GM19099 (cell line): ENCODE measurements around the gene TMBIM6.

Experiments
- POLR2A ChIP-seq: IDR thresholded peaks from 3 replicates; pipeline ENCODE4 v1.6.1; 2011; ENCODE audit warnings: low read depth; ENCODE audit not compliant: insufficient read length; ENCODE audit errors: extremely low read depth

TMBIM6 gene

DNA sequence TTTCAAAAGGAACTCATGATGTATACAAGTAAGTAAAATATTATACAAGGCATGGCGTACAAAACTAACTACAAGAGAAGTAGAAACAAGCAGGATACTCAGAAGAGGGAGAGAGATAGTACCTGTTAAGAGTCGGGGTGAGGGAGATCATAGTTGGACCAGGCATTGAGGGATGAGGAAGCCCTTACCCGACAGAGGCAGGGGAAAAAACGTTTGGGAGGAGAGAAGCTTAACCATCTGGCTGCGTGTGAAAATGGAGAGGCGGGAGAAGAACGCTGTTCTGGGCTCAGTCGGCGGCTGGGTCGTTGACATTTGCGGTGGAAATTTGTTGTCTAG is 33.6 kb upstream of the TMBIM6 start:
- no peak for TF ChIP-seq POLR2A

DNA sequence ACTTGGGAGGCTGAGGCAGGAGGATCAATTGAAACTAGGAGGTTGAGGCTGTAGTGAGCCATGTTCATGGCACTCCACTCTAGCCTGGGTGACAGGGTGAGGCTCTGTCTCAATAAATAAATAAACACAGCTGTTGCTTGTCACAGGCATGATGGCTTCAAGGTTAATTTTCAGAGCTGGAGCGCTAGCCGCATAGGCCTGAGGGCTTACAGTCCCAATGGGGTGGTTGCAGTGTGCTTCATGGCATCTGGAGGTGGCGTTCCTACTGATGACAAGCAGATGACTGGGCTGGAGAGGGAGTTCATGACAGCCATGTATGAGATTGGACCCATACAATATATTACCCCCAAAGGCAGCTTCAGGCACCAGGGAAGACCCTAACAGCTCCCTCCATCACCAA is 32.5 kb upstream of the TMBIM6 start:
- no peak for TF ChIP-seq POLR2A

DNA sequence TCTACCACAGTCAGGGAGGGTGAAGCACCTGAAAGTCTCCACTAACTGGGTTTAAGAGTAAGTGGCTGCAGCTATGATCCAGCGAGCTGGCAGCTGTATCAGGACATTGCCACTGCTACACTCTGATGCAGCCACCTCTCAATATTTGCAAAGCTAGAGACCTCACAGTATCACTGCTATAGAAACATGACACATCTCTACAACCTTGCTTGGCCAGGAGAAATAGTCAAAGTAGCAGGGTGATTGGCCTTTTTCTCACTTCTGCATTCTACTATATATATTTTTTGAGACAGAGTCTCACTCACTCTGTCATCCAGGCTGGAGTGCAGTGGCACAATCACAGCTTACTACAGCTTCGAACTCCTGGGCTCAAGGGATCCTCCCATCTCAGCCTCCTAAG is 24.8 kb upstream of the TMBIM6 start:
- no peak for TF ChIP-seq POLR2A

DNA sequence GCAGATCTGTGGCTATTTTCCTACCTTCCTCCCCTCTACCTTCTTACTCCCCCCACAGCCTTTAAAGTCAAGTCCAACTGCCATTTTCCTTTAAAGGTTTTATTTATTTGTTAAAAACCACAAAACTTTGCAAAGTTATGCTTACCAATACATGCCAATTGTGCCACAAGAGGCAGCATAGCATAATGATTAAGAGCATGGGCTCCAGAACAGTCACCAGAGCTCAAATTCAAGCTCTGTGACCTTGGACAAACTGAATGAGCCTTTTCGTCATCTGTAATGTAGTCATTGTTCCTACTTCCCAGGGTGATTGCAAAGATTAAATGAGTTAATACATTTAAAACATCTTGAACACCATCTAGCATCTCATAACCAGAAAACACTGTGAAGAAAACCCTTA is 21.1 kb upstream of the TMBIM6 start:
- no peak for TF ChIP-seq POLR2A

DNA sequence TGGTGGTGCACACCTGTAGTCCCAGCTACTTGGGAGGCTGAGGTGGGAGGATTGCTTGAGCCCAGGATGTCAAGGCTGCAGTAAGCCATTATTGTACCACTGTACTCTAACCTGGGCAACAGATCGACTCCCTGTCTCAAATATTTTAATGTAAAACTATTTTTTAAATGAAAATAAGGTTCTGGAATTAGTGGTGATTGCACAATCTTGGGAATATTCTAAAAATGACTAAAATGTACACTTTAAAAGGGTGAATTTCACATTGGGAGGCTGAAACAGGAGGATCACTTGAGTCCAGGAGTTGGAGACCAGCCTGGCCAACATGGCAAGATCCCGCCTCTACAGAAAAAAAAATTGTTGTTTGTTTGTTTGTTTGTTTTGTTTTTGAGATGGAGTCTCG is 12.9 kb upstream of the TMBIM6 start:
- no peak for TF ChIP-seq POLR2A

DNA sequence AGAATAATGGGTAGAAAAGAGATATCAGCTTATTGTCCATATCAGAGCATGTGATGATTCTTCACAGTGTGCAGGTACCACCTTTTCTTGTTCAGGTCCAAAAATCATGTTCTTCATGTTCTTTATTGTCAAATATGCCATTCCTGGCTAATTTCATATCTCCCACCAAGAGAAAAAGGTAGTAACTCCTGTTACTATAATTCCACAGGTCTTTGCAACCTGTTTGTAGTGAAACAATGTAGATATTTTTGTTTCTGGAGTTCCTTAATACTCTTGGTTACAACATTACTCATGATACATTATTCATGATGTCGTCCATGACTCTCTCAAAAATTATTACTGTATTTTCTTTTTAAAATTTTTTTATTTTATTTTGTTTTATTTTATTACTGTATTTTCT is 11.3 kb upstream of the TMBIM6 start:
- no peak for TF ChIP-seq POLR2A

DNA sequence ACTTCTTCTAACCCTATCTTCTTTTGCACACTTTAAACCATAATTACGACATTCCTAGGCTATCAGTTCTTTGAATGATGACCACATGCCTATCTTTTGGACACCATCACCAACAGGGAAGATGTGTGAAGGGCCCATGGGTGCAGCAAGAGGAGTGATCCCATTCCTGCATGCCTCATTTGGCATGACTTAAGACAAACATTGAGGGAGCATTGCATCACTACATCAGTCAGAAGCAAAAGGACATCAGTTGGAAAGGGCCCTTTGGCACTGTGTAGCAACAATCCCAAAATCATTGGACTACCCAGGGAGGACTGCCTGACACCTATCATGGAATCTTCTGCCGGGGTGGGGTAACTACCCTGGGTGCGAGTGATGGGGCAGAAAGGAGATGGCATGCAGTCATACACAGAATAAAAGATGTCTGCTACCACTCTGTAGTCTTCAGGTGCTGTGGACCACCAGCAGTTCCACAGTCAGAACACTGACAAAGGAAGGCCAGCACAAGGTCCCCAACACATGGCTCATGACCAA is 10.7 kb upstream of the TMBIM6 start:
- no peak for TF ChIP-seq POLR2A

DNA sequence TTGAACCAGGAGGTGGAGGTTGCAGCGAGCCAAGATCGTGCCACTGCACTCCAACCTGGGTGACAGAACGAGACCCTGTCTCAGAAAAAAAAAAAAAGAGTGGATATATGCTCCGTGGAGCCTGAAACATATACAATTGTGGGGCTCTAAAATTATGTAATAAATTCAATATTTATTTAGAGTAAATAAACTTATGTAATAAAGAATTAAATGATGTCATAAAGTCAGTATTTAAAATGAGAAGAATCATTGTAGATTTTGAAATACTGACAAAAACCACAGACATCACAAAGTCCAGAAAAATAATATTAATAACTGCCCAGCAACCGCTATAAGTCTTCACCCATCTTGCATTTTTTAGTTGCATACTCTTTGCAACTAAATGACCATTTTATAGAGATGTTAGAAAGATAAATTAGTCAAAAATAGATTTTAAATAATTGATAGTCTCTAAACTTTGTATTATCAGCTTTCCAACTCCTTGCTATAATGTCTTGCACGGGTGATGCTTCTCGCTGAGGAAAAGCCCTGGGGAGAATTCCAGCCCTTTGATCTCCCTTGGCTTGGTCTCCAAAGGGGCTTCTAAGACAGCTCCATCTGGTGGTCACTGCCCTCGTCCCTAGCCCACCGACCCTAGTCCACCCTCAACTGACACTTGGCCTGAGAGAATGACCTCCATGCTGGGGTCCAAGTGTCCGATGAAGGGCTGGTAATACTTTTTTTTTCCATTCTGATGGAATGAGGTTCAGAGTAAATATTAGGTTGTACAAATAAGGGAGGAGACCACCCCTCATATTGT is 7.9 kb upstream of the TMBIM6 start:
- no peak for TF ChIP-seq POLR2A

DNA sequence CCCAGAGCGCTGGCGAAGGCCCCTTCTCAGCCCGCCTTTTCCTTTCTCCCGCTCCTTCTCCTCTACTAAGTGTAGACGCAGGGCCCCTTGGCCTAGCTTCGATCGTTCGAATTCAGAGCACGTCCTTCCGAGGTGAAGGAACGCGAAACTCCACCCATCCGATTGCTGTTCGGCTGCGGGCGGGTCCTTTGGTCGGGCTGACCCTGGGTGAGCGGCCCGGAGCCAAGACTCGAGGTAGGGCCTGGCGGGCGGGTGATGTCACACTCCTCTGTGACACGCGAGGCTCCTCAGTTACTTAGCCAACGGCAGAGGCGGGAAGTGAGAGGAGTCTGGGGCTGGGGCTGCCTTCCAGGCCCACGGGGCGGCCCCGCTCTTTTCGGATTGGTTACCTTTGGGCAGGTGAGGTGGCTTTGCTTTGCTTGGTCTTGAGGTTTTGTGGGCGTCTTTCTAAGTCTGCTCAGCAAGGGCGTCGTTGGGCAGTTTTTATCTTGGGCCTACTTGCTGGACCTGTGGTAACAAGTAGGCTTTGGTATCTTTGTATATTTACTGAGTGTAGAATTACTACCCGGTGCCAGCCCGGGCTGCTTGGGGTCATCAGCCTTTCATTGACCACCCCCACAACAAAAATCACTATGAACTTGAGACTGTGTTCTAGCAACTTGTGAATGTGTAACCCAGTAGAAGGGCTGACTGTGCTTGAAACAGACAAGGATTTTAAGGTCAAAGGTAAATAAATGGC is 694 bp downstream of the TMBIM6 start:
- peak; percentile 2 for TF ChIP-seq POLR2A

DNA sequence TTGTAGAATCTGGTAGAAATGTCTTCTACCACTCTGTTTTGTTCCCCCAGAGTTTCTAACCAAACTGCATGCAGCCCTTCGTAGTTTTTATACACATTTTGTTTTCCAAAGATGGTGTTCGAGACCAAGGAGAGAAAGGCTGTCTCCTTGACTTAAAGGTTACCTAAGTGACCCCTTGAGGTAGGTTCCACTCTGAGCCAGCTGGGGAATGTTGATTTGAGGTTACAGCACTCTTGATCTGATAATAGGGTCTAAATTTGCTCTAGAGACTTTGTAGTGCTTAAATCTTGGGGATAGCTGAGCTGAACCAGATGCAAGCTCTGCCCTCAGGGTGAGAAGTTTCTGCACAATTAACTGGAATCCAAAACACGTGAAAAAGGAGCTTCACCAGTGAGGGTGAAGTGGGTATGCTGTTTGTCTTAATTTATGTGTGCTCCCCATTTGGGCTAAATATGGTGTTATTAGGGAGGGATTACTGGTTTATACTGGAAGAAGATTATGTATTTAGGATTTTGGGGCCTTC is 3.1 kb downstream of the TMBIM6 start:
- no peak for TF ChIP-seq POLR2A

DNA sequence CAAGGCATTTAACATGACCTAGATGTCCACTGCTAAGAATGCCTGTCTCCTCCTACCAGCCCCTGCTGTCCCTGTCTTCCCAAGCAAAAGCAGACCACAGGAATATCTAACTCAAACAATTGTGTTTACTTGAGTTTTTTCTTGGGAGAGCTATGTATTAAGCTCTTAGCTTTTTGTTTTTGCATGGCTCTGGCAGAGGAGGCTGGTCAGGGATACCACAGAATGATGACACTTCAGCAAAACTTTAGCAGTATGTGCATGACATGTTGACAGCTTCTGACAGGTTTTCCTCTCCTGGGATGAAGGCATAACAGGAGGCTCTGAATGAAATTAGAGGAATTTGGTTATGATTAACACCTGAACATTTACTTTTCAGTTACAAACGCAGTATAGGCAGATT is 6.9 kb downstream of the TMBIM6 start:
- no peak for TF ChIP-seq POLR2A

DNA sequence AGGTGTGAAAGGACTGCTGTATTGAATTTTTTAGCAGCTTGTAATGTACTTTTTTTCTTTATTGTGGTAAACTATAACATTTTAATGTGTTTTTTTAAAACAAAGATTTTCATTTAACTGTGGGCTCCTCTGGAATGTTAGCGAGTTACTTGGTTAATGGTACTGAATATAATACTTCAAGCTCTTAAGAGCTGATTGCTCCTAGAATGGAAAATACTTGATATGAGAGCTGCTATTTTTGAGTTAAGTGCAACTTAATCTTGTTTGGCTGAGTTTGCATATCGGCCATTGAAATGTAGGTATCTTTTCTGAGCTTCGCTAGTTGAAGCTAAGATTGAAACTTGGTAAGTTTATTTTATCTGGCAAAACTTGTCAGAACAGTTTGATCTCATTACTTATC is 7.4 kb downstream of the TMBIM6 start:
- no peak for TF ChIP-seq POLR2A

DNA sequence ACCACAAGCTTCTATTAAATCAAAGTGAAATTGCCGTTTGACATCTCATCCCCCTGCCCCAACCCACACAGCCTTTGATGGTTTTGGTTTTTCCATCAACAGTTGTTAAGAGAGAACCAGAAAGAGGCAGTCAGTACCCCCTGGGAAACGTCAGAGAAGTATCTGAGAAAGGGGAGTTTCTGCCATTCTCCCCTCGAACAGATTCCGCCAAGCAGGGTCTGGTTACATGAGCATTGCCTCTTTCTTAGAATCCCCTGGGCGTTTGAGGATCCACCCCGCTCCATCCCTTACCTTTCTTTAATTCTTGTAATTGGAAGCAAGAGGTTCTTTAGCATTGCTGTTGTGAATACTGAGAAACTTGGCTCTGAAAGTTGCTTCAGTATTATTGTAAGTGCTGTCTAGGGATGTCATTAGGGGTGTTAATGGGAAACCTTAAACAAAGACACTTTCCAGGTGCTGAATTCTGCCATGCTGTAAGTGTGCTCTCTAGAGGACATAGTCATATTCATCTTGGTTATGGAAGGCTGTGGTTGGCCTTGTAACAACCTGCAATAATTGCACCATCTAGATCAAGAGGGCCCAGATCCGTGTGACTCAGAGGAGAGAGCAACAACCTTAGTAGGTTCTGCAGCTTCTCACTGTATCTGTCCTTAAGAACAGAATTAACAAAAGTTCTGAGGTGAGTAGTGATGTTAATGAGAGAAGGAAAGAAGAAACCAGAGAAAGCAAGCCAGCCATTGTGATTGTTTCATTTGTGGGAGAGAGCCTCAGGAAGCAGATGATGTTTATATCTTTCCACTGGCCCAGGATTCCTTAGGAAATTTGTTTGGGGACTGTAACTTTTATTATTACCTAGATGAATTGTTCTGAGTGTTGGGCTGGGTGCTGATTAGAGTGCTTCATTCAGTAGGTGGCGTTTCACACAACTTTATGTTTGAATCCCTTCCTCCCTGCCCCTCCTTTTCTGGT is 9.0 kb downstream of the TMBIM6 start:
- TF ChIP-seq POLR2A = no peak

DNA sequence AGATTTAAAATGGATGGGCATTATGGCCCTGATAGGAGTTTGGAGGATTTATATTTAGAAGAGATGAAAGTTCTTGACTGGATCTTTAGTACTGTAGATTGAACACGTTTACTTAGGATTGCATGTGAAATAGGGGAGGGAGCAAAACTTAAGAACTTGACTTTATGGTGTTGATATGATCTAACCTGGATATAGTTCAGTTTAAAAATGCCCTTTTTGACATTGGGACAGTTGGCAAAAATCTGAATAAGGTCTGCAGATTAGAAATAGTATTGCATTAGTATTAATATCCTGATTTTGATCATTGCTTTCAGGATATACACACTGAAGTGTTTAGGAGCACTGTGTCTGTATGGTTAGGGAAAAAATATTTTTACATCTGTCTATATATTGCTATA is 9.6 kb downstream of the TMBIM6 start:
- TF ChIP-seq POLR2A = no peak
